Measurements from ENCODE around the gene CD209. TPM values are rescaled to one million over a fixed set of nuclear protein-coding genes. Genes with fewer than 3 reads are reported as not detected.
A peak's percentile ranks its signal among the peaks of the same experiment; 100 is the strongest.
"Not testable (repeated sequence)": the region's sequence is repeated elsewhere in the genome, so short reads cannot be mapped to it uniquely, and the experiment has no call there.

Gene CD209
- 1 to 10 TPM in 3 of 4 donors, under 1 TPM in 1; 0.87 to 6.0 (median 1.7) TPM for polyA plus RNA-seq (ENCODE audit: insufficient read length in 4 of 4)

- DNase-seq (ENCODE audit: low read depth in 4 of 4, low spot score in 3 of 4): no peak
These were observed at the start of gene CD209 for GRCh38 chr19:7746903-7747884. CD209 (minus strand) TSS chr19:7747534; CDS start chr19:7747511, 23 bp downstream.

GRCh38 chr19:7795555-7796161, 48.3 kb upstream of the CD209 start:
- no peak for DNase-seq (ENCODE audit: low read depth in 4 of 4, low spot score in 3 of 4)

GRCh38 chr19:7793493-7793892, 46.2 kb upstream of the CD209 start:
- no peak for DNase-seq (ENCODE audit: low read depth in 4 of 4, low spot score in 3 of 4)

GRCh38 chr19:7792701-7793100, 45.4 kb upstream of the CD209 start:
- not testable (repeated sequence) for DNase-seq (ENCODE audit: low read depth in 4 of 4, low spot score in 3 of 4)

GRCh38 chr19:7792281-7792680, 44.9 kb upstream of the CD209 start:
- peak; percentile 38 to 47 (median 43) for DNase-seq (ENCODE audit: low read depth in 4 of 4, low spot score in 3 of 4)

GRCh38 chr19:7790416-7790815, 43.1 kb upstream of the CD209 start:
- DNase-seq (ENCODE audit: low read depth in 4 of 4, low spot score in 3 of 4): no peak

- DNase-seq (ENCODE audit: low read depth in 4 of 4, low spot score in 3 of 4): no peak
These were observed 42.1 kb upstream of the CD209 start for GRCh38 chr19:7789447-7789846.

GRCh38 chr19:7788933-7789323, 41.6 kb upstream of the CD209 start:
- no peak for DNase-seq (ENCODE audit: low read depth in 4 of 4, low spot score in 3 of 4)

- no peak for DNase-seq (ENCODE audit: low read depth in 4 of 4, low spot score in 3 of 4)
These were observed 41.0 kb upstream of the CD209 start for GRCh38 chr19:7788178-7788932.

- DNase-seq (ENCODE audit: low read depth in 4 of 4, low spot score in 3 of 4): no peak
These were observed 40.4 kb upstream of the CD209 start for GRCh38 chr19:7787602-7788177.

GRCh38 chr19:7787141-7787540, 39.8 kb upstream of the CD209 start:
- no peak for DNase-seq (ENCODE audit: low read depth in 4 of 4, low spot score in 3 of 4)

GRCh38 chr19:7784856-7785255, 37.5 kb upstream of the CD209 start:
- no peak for DNase-seq (ENCODE audit: low read depth in 4 of 4, low spot score in 3 of 4)

GRCh38 chr19:7783991-7784423, 36.7 kb upstream of the CD209 start:
- DNase-seq (ENCODE audit: low read depth in 4 of 4, low spot score in 3 of 4): no peak

GRCh38 chr19:7781157-7781556, 33.8 kb upstream of the CD209 start:
- no peak for DNase-seq (ENCODE audit: low read depth in 4 of 4, low spot score in 3 of 4)

- no peak for DNase-seq (ENCODE audit: low read depth in 4 of 4, low spot score in 3 of 4)
These were observed 32.5 kb upstream of the CD209 start for GRCh38 chr19:7779631-7780486.

GRCh38 chr19:7778081-7778480, 30.7 kb upstream of the CD209 start:
- DNase-seq (ENCODE audit: low read depth in 4 of 4, low spot score in 3 of 4): no peak

- DNase-seq (ENCODE audit: low read depth in 4 of 4, low spot score in 3 of 4): no peak
These were observed 28.4 kb upstream of the CD209 start for GRCh38 chr19:7775761-7776160.

- no peak for DNase-seq (ENCODE audit: low read depth in 4 of 4, low spot score in 3 of 4)
These were observed 26.5 kb upstream of the CD209 start for GRCh38 chr19:7773841-7774240.

- no peak for DNase-seq (ENCODE audit: low read depth in 4 of 4, low spot score in 3 of 4)
These were observed 25.5 kb upstream of the CD209 start for GRCh38 chr19:7772752-7773291.
